Astrocyte (in vitro differentiated cells and primary cell): ENCODE measurements around the gene FXYD7. TPM values are rescaled to one million over a fixed set of nuclear protein-coding genes. Genes with fewer than 3 reads are reported as not detected.

Source experiments
- DNase-seq: peaks from one replicate; pipeline ENCODE4 v3.0.0-alpha.2; 2010; ENCODE audit warnings: low read depth
- FAIRE-seq: peaks from 2 replicates; lab custom pipeline; 2011; peaks lifted over from hg19 to GRCh38; lab: Jason Lieb, UNC
- H2AFZ ChIP-seq: 2 replicates; pipeline ENCODE4 v1.6.0; 2012; ENCODE audit warnings: low read depth, low read length, inconsistent platforms
- H3K27ac ChIP-seq: 2 replicates; pipeline ENCODE4 v1.5.1; 2011; ENCODE audit warnings: low read depth, low read length, inconsistent platforms
- H3K27me3 ChIP-seq: 2 replicates; pipeline ENCODE4 v1.6.0; 2011; ENCODE audit warnings: low read length, inconsistent platforms; ENCODE audit not compliant: insufficient read depth
- H3K36me3 ChIP-seq: 2 replicates; pipeline ENCODE4 v1.5.1; 2011; ENCODE audit warnings: low read length, inconsistent platforms; ENCODE audit not compliant: insufficient read depth
- H3K4me1 ChIP-seq: 2 replicates; pipeline ENCODE4 v1.5.1; 2011; ENCODE audit warnings: low read length, inconsistent platforms; ENCODE audit not compliant: insufficient read depth
- H3K4me2 ChIP-seq: 2 replicates; pipeline ENCODE4 v1.6.0; 2012; ENCODE audit warnings: low read length, inconsistent platforms
- H3K4me3 ChIP-seq: 2 replicates; pipeline ENCODE4 v1.5.1; 2011; ENCODE audit warnings: low read depth, mild to moderate bottlenecking, low read length, inconsistent platforms; ENCODE audit not compliant: insufficient read depth
- H3K79me2 ChIP-seq: 2 replicates; pipeline ENCODE4 v1.6.0; 2012; ENCODE audit warnings: mild to moderate bottlenecking, low read length, inconsistent platforms; ENCODE audit not compliant: insufficient read depth
- H3K9ac ChIP-seq: 2 replicates; pipeline ENCODE4 v1.6.0; 2012; ENCODE audit warnings: mild to moderate bottlenecking, low read length, inconsistent platforms
- H3K9me3 ChIP-seq: 2 replicates; pipeline ENCODE4 v1.5.1; 2012; ENCODE audit warnings: low read depth, mild to moderate bottlenecking, low read length, inconsistent platforms; ENCODE audit not compliant: insufficient read depth
- H4K20me1 ChIP-seq: 2 replicates; pipeline ENCODE4 v1.6.0; 2012; ENCODE audit warnings: low read length, inconsistent platforms; ENCODE audit not compliant: insufficient read depth
- H3K27ac Mint-ChIP-seq: one replicate; pipeline ENCODE4 v1.8.0; 2021; ENCODE audit warnings: mild to moderate bottlenecking, mixed read lengths; ENCODE audit not compliant: unreplicated experiment
- H3K27me3 Mint-ChIP-seq: one replicate; pipeline ENCODE4 v1.8.0; 2021; ENCODE audit warnings: low read depth, mixed read lengths; ENCODE audit not compliant: unreplicated experiment
- H3K36me3 Mint-ChIP-seq: one replicate; pipeline ENCODE4 v1.8.0; 2021; ENCODE audit warnings: low read depth, mixed read lengths; ENCODE audit not compliant: unreplicated experiment
- H3K4me1 Mint-ChIP-seq: one replicate; pipeline ENCODE4 v1.8.0; 2021; ENCODE audit warnings: low read depth, mixed read lengths; ENCODE audit not compliant: unreplicated experiment
- H3K4me3 Mint-ChIP-seq: one replicate; pipeline ENCODE4 v1.8.0; 2021; ENCODE audit warnings: mild to moderate bottlenecking, moderate library complexity, mixed read lengths; ENCODE audit not compliant: unreplicated experiment
- H3K9me3 Mint-ChIP-seq: one replicate; pipeline ENCODE4 v1.8.0; 2021; ENCODE audit warnings: mild to moderate bottlenecking, mixed read lengths; ENCODE audit not compliant: unreplicated experiment
- CTCF ChIP-seq: IDR thresholded peaks from 2 replicates; pipeline ENCODE4 v1.5.1; 2011; ENCODE audit warnings: low read depth, mild to moderate bottlenecking, inconsistent platforms, low read length, moderate library complexity; ENCODE audit not compliant: insufficient read depth
- EZH2 ChIP-seq: IDR thresholded peaks from 2 replicates; pipeline ENCODE4 v1.6.1; 2012; ENCODE audit warnings: mild to moderate bottlenecking, low read length, inconsistent platforms; ENCODE audit not compliant: insufficient read depth
- total RNA-seq: library from RNA; stranded (reverse); gene quantifications from 2 replicates; pipeline ENCODE4 v1.2.1, GENCODE V29; 2021

FXYD7 gene
- total RNA-seq, 1 donor from 2014 or later, result not detected

- H3K27me3 Mint-ChIP-seq, result peaks cover 2% of the 10 kb centered on the region
- H3K9me3 Mint-ChIP-seq, result peaks cover 5% of the 10 kb centered on the region
- H3K4me1 ChIP-seq, result no peaks in the 10 kb centered on the region
- H4K20me1 ChIP-seq, result no peaks in the 10 kb centered on the region
- H3K36me3 Mint-ChIP-seq, result no peaks in the 10 kb centered on the region
- no peak overlapping the region for H3K27ac Mint-ChIP-seq
- H3K4me3 ChIP-seq, result no peak overlapping the region
- H3K27me3 ChIP-seq, result no peaks in the 10 kb centered on the region
- no peak overlapping the region for H3K9ac ChIP-seq
- no peak overlapping the region for H2AFZ ChIP-seq
- no peaks in the 10 kb centered on the region for H3K36me3 ChIP-seq
- no peak overlapping the region for H3K4me2 ChIP-seq
- H3K4me1 Mint-ChIP-seq, result no peaks in the 10 kb centered on the region
- DNase-seq, result no peak
- H3K27ac ChIP-seq, result no peak overlapping the region
- peaks cover 5% of the 10 kb centered on the region for H3K9me3 ChIP-seq
- H3K79me2 ChIP-seq, result no peaks in the 10 kb centered on the region
- TF ChIP-seq CTCF, result no peak
- no peak for TF ChIP-seq EZH2
- no peak for FAIRE-seq
- H3K4me3 Mint-ChIP-seq, result no peak overlapping the region
Observed at GRCh38 chr19:35109395-35110112, 33.5 kb upstream of the FXYD7 start.

- Mint-ChIP-seq H3K27ac (no peak overlapping the region), H3K4me3 (no peak overlapping the region)
- no peak for FAIRE-seq
Observed at GRCh38 chr19:35110974-35111373, 32.1 kb upstream of the FXYD7 start.

More at GRCh38 chr19:35110974-35111373, 32.1 kb upstream of the FXYD7 start:
- Histone ChIP-seq H4K20me1 (no peaks in the 10 kb centered on the region), H2AFZ (no peak overlapping the region), H3K4me2 (no peak overlapping the region), H3K36me3 (no peaks in the 10 kb centered on the region), H3K79me2 (no peaks in the 10 kb centered on the region), H3K27ac (no peak overlapping the region), H3K4me1 (no peaks in the 10 kb centered on the region), H3K9ac (no peak overlapping the region), H3K4me3 (no peak overlapping the region), H3K27me3 (no peaks in the 10 kb centered on the region), H3K9me3 (no peaks in the 10 kb centered on the region)
- TF ChIP-seq EZH2 (no peak), CTCF (no peak)
- no peak for DNase-seq
- Mint-ChIP-seq H3K27me3 (peaks cover 10% of the 10 kb centered on the region), H3K36me3 (no peaks in the 10 kb centered on the region), H3K9me3 (peaks cover 5% of the 10 kb centered on the region), H3K4me1 (no peaks in the 10 kb centered on the region)
